Posterior cingulate gyrus (tissue), 11 donors: ENCODE measurements around the gene SPON1.
"Not testable (repeated sequence)": the region's sequence is repeated elsewhere in the genome, so short reads cannot be mapped to it uniquely, and the experiment has no call there.

Source experiments
- DNase-seq, 10 donors: peaks; one replicate each; pipeline versions ENCODE4 v3.0.0 to v3.0.0-alpha.2; 2020 to 2021; ENCODE audit warnings: mixed read lengths in 3 of 10
- intact Hi-C: fragments of 100-400 bp; cut with DNase I; formaldehyde crosslinking; loops from one replicate; pipeline ENCODE4 v1.15.1; 2023

Gene SPON1

DNA sequence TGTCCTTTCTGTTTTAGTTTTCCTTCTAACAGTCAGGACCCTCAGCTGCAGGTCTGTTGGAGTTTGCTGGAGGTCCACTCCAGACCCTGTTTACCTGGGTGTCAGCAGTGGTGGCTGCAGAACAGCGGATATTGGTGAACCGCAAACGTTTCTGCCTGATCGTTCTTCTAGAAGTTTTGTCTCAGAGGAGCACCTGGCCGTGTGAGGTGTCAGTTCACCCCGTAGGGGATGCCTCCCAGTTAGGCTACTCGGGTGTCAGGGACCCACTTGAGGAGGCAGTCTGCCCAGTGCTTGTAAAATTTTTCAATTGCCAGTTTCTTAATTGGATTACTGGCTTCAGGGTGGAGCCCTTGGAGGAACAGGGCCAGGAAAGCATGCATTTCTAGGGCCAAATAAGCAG lies 211.2 kb downstream of the SPON1 start:
- intact Hi-C loops, DNase-seq: not testable (repeated sequence)

DNA sequence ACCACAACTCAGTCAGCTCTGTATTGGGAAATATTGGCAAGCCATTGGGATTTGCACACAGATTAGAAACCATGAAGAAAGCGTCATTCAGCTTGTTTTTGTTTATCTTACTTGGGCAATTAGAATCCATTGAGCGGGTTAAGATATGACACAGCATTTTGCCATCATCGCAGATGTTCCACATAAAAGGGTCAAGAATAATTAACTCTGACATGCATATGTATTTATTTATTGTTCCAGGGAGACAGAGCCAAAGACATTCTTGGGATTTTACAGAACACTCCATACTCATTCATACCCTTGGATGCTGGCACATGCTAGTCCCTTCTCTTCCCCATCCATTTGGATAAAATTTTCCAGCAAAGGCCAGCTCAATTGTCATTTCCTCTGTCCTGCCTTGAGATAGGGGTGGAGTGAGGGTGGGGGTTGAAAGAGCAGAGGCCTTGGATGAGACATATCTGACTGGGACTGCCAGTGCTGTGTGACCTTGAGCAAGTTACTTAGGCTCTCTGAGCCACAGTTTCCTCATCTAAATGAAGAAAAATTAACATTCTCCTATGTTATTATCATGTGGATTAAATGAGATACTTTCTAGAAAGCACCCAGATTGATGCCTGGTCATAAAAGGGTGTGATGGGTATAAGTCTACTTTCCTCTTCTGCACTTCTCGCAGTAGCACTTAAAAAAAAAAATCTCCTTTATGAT lies 216.7 kb downstream of the SPON1 start:
- no peak for DNase-seq
- intact Hi-C loops = no loop called here

DNA sequence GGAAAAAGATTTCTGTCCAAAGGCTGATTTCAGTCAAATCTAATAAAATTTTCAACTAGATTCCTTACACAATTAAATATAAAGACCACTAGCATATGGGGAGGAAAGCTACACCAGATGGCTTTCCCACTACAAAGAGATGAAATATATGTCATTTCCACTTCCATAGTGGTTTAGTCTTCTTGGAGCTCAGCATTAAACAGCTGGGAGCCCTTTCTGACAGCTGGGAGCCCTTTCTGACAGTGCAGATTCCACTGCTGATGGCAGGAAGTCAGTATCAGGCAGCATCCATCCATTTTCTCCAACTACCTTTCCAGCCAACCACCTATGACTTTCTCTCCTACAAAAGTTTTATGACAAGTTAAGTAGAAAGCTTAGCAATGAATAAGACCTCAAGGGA lies 218.6 kb downstream of the SPON1 start:
- intact Hi-C loops = no loop called here
- DNase-seq = no peak

DNA sequence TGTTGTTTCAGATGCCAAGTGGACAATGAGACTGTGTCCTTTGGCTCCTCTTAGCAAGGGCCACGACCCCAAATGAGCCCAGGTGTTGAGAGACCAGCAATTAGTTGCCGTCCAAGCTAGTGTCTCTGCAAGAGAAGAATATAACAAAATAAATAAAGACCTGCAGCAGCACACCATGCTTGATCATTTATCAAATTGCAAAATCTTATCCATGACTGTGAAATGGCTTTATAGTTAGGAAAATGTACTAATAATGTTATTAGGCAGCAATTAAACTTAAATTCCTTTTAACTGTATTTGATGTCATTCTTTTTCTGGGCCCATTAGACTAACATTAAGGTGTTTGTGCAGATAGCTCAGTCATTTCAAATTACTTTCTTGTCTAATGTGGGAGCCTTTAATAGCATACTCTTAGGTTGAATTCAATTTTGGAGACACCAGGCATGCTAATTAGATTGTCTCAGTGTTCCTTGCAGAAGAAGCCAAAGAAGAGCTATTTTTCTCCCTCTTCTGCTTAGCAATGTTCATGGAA lies 220.4 kb downstream of the SPON1 start:
- no peak for DNase-seq
- intact Hi-C loops = no loop called here

DNA sequence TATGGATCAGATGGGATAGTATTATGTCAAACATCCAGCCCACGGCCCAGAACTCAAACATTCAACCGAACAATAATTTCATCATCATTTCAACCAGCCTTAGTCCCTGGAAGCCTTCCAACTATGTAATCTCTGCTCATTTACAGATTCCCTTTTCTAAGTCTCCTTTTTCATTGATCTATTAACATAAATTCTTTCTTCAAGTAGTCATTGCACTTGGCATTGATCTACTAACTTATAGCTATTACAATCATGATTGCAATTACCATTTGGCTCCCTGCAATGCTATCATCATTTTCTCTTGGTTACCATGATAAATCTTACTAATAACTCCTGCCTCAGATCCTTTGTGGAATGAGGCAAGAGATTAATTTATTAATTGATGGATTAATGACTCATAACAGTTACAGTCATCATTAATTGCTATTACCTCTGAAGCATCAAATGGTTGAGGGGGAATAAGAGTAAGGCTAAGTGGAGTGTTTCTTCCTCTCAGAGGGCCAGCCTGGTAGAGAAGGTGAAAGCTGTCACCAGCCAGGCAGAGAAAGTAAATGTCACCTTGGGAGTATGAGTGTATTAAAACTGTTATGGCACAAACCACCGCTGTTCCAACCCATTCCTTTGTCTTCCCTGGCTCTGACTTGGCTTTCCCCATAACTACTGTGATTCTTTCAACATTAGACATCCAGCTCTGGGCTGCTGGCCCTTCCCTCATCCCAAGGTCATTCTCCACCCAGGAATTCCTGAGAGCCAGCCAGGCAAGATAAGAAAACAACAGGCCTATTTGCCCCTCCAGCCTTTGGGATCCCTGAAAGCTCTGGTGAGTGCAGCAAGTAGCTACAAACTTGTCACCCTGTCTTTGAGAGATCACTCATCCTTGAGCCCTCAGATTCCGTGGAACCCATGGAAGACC lies 221.8 kb downstream of the SPON1 start:
- DNase-seq = no peak
- intact Hi-C loops = no loop called here

DNA sequence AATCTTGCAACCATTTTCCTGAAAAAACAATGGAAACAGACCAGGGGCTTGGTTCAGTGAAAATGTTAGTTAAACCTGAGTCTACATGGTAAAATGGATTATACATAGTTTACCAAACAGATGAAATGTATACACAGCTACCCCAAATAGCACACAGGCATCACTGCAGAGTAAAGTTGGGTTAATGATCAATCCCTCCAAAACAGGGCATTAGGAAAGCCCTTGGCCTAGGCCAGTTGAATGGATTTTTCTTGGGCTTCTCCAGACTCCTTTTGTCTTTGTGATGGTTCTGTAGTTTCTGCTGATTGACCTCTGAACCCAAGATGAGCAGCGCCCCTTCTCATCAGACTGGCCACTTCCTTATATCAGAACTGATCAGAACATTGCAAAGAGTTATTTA lies 222.9 kb downstream of the SPON1 start:
- DNase-seq = no peak

DNA sequence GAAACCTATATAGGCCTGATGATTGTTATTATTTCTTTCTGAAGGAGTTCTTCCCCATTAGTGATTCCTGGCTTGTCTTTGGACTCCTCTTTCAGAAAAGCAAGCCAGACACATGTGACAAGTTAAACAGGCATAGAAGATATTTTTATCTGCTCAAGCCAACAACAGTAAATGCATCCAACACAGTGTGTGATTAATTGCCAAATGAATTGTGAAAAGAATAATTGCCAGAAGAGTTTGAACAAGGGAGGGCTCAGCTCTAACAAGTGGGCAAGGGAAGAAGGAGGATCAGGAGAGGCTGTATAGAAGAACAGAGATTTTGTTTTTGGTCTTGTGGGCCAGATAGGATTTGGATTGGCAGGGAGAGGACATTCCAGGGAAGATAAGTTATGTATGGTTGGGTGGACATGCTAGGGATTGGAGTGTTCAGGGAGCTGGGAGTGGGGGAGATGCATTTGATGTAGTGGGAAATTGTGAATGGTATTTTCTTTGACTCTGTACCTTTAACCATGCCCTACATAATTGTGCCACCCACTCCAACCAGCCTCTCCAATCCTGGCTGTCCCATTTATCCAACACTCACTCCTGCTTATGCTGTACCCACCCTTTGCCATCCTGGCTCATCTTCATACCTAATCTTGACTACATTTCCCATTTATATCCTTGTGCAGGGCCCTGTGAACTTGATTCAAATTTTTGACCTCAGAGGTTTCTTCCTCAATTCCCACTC lies 223.7 kb downstream of the SPON1 start:
- intact Hi-C loops = no loop called here
- DNase-seq = no peak

More for the DNA sequence above, 222.9 kb downstream of the SPON1 start:
- intact Hi-C loops = no loop called here

DNA sequence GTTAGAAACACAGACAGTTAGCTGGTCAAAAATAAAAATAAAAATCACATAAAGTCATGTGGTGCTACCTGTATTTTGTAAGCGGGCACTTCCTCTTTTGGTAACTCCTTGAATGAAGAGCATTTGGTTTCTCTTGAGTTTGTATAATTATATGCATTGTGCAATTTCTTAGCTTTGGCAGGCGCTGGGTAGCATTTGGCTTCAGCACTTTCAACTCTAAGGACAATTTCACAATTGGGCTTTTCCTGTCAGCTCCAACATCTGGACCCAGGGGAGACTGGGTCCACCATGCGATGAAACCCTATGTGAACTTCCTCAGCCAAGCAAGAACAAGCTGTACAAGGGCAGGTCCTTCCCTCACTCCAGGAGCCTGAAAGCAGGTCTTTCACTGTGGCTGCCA lies 227.4 kb downstream of the SPON1 start:
- DNase-seq = no peak
- intact Hi-C loops = no loop called here

DNA sequence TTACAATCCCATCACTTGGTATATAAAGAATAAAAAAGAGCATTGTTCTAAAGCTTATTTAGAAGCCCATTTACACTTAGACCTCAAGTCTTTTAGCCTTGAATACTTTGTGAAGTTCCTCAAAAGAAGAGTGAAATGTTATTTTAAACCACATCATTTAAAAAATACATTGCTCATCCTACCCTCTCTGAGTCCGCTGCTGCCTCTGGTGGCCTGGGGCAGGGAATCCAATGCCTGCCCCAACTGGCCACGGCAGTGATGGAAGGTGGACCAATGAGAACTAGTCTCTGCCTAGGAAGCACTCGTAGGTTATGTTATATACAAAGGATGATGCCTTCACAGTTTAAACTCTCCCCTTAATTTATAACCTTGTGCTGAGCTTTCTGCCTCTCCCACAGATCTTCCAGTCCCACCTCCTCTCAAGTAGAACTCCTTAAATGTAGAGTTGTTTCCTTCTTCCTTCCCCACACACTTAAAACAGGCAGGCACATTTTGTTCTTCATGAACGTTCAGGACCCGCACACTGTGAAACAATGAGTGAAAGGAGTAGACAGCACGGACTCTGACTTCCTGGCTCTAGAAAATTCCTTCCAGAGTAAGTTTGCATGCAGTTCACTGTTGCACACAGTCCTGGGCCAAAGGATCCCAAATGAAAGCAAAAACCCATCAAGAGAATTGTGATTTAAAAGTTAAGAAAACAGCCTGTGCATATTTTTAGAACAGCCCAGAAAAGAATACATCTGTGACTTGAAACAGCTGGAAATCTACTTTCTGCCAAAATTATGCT lies 228.7 kb downstream of the SPON1 start:
- DNase-seq = no peak
- intact Hi-C loops = no loop called here

DNA sequence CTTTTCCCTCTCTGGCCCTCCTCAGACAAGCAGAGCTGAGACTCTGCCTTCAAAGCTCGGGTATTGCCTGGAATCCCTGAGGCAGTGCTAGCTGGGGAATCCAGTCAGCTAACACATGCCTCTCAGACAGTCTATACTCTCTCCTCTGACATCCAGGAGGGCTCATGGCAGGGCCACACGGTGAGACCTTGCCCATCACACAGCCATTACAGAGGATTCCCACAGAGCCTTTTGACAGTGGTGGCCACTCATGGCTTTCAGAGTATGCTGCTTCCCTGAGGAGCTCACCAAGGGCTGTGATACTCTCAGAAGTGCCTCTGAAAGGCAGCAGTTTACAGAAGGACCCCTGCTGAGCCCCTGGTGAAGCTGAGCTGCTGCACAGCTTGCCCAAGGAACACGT lies 231.1 kb downstream of the SPON1 start:
- intact Hi-C loops = no loop called here
- DNase-seq = no peak

DNA sequence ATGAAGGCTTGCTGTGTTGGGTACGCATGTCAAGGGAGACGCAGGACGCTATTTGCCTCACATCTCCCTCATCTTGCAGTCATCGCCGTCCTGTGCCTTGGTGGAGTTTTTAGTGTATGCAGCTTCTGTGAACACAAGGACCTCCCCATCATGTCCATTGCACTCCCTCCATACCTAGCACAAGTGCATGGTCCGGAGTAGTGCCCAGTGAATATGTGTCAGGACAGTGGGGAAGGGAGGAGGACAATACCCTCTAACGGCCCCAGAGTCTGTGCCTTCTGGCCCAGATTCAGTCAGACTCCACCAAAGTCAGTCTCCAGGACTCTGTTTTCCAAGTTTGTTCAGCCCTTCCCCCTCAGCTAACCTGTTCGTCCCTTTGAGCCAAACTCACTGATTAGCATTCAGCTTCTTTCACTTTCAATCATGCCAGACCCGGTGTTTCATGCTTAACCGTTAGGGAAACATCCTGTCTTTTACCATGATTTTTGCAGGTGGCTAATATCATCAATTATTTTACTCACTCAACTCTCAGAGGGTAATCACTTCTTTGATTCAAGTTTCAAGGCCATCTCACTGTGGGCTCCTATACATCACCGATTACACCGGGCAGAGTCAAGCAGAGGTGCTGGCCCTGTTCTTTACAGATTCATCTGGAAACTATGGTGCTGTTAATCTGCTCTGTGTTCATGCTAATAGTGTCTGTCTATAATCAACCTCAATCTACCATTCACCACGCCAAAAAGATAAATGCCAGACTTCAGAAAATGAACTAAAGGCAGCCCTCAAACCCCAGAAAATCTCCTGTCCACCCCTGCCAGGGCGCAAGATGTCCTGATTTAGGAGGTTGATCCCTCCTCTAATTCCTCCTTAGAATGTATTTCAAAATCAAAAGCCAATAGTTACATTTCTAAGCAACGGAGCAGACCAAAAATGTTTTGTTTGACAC lies 240.0 kb downstream of the SPON1 start:
- DNase-seq = no peak

DNA sequence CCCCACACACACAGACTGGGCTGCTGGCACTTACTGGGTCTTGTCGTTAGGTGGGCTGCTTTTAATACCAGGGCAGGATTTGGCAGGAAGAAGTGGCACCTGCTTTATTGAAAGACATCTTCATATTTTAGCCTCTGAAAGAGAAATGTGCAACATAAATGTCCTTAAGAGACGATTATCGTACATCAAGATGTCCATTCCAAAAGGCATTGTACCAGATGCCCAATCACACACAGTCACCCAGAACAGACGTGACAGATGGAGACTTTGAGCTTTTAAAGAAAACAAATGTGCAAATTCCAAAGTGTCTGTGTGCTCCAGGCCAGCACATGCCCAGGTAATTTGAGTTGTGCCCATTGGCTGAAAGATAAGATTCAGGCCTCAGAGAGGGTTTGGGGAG lies 240.8 kb downstream of the SPON1 start:
- no peak for DNase-seq
- intact Hi-C loops = no loop called here

More for the DNA sequence above, 240.0 kb downstream of the SPON1 start:
- intact Hi-C loops = no loop called here

DNA sequence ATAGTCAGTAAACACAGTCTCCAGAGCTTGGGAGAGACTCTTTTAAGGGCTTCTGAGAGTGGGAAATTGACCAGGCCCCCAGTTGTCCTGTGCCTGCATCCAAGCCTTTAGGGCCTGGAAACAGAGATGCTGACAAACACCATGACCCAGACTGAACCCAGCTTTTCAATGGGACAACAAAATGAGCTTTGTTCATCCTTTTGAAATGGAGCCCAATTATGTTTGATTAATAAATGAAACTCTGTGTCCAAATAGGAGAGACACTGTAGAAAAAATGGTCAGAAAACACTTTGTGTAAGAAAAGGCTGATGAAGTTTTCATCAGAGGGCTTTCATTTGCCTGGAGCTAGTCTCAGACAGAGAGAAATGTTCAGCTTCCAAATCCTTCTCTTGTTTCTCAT lies 250.5 kb downstream of the SPON1 start:
- DNase-seq = no peak
- intact Hi-C loops = no loop called here

DNA sequence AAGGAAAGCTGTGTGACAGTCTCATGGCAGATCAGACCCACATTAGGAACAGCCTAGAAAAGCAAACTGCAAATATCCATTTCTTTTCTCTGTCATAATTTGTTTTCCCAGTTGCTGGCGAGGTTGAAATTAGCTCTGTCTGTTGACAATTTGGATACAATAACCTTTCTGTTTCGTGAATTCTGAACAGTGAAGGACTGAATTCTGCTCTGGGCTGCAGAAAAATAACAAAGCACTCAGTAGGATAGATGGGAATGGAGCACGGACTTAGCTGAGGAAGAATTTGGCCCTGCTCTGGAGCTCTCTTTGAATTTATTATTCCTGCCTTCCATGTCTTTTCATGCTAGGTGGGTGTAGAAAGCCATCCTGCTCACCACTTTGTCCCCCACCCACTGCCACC lies 256.2 kb downstream of the SPON1 start:
- no peak for DNase-seq
- intact Hi-C loops = no loop called here

DNA sequence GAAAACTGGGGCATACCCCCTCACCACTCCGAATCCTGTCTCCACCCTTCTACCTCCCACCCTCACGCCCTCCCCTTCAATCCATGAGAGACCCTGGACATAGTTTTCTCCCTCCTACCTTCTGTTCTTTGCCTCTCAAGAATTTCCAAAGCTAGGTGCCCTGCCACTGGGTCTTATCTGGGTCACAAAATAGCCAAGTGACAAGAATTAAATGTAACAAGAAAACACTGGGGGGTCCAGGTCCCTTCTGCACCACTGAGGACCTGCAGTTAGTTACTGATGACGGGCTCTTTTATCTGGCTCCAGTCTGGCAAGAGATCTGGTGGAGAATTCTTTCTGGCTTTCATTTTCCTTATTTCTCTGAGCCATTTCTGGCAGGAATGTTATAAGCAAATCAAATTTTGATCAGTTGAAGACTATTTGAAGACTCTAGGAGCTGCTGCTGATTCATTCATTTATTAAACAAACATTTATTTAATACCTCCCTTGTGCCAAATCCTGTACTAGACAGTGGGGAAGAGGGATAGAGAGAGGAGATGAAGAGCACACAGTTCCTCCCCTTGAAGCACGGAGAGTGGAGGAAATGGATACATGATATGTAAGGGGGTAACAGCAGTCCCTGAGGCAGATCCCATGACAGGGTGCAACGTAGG lies 261.2 kb downstream of the SPON1 start:
- DNase-seq = no peak
- intact Hi-C loops = no loop called here

DNA sequence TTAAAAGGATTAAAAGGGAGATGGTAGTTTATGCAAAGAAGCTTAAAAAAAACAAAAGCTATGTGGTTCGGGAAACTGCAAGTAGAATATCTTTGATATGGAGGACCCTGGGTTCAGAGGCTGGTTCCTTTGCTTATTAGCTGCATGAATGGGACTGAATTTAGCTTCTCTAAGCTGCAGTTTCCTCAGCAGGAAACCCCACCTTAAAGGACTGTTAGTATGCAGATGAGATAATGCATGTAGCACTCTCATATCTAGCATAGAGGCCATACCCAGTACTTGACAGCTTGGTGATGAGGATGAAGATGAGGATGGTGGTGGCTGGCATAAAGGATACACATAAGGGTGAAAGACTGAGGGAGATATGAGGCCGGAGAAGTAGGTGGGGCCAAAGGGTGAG lies 261.9 kb downstream of the SPON1 start:
- no peak for DNase-seq
- intact Hi-C loops = no loop called here

DNA sequence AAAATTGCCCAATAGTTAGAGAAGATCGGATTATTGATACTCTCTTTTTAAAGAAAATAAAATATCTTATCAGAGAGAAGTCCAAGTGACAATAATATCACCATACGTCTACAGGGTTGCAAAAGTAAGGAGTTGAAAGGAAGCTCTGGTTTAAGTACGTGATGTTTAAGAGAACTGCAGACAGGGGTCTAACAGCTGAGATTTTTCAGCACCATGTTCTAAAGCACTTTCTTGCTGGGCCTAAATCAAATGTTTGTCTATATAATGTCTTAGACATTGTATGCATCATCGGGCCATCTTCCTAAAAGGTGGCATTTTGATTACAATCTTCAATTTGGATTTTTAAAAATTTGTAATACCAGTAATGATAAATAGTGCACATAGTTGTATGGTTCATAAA lies 263.1 kb downstream of the SPON1 start:
- intact Hi-C loops = no loop called here
- DNase-seq = no peak

DNA sequence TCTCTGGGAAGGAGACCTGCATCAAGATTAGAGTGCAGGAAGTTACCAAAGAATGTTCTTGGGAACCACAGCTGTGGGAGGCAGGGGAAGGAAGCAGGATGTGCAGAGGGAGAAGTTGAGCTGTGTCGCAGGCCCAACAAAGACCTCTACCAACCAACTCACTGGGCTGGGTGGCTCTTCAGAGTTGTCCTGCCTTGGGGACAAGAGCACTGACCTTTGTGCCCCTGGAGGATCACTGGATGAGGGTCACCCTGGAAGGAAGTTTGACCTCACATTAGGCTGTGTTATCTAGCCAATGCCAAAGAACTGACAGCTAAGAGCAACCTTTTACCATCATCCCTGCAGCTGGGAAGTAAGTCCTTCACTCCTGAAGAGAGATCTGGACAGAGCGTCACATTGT lies 265.8 kb downstream of the SPON1 start:
- DNase-seq = no peak
- intact Hi-C loops = no loop called here

DNA sequence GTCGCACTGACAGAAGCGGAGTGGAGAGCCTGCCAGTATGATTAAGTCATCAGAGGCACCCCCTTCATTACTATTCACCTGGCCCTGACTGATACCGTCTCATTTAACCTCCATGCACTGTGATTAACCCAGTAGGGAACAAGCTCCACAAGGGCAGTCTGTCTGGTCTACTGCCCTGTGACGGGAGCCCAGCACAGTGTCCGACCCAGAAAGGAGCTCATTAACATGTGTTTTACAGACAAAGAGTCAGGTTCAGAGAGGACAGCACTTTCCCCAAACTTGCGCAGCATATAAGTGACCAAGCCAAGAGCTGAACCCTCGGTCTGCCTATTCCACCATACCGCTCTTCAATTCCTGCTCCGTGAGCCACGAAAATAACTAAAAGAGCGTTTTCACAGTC lies 266.9 kb downstream of the SPON1 start:
- no peak for DNase-seq
- intact Hi-C loops = no loop called here
